GM10847 (cell line): Measurements from ENCODE around the gene CYSRT1.

Source experiments
- POLR2A ChIP-seq: IDR thresholded peaks from 2 replicates; pipeline ENCODE4 v1.6.1; 2011; ENCODE audit not compliant: insufficient read length; ENCODE audit errors: extremely low read depth

Gene CYSRT1

DNA sequence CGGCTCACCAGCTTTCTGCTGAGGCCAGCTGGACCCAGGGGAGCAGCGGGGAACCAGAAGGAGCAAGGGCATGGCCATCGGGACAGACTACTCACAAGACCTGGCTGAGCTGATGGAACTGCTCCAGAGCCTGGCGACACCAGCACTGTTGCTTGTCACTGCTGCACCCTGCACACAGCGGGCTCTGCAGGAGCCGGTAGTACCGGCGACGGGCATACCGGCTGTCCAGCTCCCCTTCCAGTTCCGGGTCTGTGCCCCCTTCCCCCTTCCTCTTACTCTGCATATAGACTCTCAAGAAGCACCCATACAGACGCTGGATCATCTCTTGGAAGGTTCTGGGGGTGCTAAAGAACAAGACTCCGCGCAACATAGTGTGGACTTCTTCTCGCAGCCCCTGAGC, 37.6 kb upstream of the CYSRT1 start:
- no peak for TF ChIP-seq POLR2A

DNA sequence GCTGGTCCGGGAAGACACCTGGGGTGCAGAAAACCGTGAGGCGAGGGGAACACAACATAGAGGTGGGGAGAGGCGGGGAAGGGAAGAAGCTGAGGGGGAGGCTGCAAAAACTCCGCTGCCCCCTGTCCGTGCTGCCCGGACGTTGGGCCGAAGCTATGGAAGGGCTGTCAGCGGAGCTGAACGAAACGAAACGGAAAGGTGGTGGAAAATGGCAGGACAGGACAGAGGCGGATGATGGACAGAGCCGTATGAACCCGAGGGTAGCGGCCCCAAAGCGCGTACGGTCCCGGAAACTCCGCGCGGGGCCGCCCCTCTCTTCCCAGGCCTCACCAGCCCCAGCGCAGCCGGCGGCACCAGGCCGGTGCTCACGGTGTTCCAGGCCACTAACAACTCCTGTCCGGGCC, 36.9 kb upstream of the CYSRT1 start:
- no peak for TF ChIP-seq POLR2A

DNA sequence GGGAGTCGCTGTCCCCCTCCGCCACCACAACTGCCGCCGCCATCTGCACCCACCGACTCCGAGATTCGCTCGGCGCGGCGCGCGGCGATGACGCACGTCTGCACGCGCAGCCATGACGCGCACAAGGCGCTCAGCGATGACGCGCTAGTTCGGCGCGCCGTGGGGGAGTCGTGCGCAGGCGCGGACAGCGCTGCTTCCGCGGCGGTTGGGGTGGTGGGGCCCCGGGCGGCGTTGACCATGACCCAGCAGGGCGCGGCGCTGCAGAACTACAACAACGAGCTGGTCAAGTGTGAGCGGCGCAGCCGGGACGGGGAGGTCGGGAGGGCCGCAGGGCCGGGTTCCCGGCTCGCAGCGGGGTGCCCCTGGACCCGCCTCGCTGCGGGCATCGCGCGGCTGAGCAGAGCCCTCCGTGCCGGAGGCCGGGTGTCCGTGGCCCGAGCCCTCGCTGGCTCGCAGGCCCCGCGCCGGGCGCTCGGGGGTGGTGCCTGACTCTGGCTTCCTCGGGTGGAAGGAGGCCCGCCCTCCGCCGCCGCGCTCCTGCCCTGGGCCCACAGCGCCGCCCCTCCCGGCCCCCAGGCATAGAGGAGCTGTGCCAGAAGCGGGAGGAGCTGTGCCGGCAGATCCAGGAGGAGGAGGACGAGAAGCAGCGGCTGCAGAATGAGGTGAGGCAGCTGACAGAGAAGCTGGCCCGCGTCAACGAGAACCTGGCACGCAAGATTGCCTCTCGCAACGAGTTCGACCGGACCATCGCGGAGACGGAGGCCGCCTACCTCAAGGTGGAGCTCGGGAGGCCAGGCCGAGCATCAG, 36.3 kb upstream of the CYSRT1 start, which contains the start of the genes ANAPC2 and SSNA1:
Gene ANAPC2 (minus strand): TSS at position 71 of the 807 bp plus-strand sequence. CDS start 28 bp downstream, at position 43.
Gene SSNA1 (plus strand): TSS at position 187 of the 807 bp plus-strand sequence. CDS start 51 bp downstream, at position 238.
- peak; percentile 94 for TF ChIP-seq POLR2A

- TF ChIP-seq POLR2A: no peak
Measured at GRCh38 chr9:137189297-137190295, 35.4 kb upstream of the CYSRT1 start.

GRCh38 chr9:137190315-137190856, 34.6 kb upstream of the CYSRT1 start:
- TF ChIP-seq POLR2A: no peak

DNA sequence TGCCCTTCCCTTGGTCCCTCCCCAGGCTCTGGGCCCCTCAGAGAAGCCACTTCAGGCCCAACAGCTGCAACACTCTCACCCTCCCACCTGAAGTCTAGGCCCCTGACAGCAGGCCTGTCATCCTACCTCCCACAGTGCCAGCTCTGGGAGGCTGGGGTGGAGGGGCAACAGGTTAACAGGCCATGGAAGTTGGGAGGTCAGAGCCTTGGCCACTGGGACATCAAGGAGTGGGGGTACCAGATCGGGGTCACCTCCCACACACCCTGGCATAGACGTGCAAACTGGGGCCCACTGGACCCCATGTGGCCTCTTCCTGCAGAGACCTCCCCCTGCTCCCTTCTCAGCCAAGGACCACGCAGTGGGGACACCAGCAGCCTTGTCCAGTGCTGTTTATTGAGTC, 33.7 kb upstream of the CYSRT1 start:
- TF ChIP-seq POLR2A: no peak

DNA sequence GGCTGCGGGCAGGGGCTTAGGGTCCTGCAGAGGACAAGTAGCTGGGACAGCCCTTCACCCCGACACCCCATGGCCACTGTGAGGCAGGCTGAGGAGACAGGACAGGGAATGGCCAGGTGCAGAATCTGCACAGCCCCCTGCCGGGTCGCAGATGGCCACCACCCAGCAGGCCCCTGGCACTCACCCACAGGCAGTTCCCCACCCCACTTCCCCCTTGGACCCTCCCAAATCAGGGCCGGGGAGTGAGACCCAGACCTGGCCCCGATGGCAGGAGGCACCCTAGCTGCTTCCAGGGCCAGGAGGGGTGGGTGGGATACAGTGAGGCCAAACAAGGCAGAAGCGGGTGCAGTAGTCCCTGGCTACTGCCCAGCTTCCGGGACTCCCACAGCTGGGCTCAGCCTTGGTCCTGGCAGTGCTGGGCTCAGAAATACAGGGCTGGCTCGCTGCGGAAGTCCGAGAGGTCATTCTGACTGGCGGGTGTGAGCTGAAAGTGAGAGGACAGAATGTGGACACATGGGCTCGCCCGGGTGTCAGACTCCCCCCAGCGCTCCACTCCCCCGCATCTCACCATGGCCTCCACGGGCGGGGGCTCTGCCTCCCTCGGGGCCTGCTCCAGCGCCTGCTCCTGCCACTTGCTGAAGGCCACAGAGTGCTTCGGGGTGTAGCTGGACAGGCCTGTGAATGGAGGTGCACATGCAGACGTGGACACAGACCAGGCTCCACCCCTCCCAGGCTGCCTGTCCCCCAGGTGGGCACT, 33.1 kb upstream of the CYSRT1 start:
- no peak for TF ChIP-seq POLR2A

DNA sequence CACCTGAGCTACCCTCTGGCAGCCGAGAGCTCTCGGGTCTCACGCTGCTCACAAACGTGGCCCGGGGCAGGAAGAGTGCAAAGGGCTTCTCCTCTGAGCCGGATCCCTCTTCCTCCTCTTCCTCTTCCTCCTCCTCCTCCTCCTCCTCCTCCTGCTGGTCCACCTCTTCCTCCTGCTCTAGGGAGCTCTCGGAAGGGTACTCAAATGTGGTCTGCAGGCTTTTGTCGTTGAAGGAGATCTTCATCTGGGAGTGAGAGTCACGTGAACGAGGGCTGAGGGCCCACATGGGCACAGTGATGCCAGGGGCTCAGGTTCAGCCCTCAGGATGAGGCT, 32.6 kb upstream of the CYSRT1 start:
- no peak for TF ChIP-seq POLR2A

DNA sequence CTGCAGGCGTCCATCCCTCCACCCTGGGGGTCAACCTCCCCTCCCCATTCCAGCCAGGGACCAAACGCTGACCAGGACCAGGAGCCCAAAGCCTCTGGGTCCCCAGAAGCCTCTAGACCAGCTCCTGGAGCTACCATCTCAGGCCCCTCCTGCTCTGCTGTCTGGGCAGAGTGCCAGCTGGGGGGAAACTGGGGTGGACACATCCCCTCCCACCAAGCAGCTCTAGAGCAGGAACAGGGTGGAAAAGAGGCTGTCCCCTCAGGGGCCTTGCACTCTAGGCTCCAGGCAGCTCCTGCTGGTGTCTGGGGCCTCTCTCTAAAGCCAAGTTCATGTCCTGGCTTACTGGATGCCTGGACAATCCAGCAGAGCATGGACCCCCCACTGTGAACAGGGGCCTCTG, 32.1 kb upstream of the CYSRT1 start:
- no peak for TF ChIP-seq POLR2A

- TF ChIP-seq POLR2A: no peak
Measured at GRCh38 chr9:137193771-137194170, 31.2 kb upstream of the CYSRT1 start.

GRCh38 chr9:137194388-137194787, 30.6 kb upstream of the CYSRT1 start:
- TF ChIP-seq POLR2A: no peak

GRCh38 chr9:137194909-137195308, 30.1 kb upstream of the CYSRT1 start:
- TF ChIP-seq POLR2A: no peak

GRCh38 chr9:137195525-137196220, 29.3 kb upstream of the CYSRT1 start:
- no peak for TF ChIP-seq POLR2A
